NCI-H1436 treated with DMSO at 0.1 percent for 48 hours (cell line): ENCODE data around the gene PTPRU.

Experiments used
- DNase-seq: peaks from one replicate; lab custom pipeline; 2025; lab: John Stamatoyannopoulos, UW

Gene PTPRU

DNA sequence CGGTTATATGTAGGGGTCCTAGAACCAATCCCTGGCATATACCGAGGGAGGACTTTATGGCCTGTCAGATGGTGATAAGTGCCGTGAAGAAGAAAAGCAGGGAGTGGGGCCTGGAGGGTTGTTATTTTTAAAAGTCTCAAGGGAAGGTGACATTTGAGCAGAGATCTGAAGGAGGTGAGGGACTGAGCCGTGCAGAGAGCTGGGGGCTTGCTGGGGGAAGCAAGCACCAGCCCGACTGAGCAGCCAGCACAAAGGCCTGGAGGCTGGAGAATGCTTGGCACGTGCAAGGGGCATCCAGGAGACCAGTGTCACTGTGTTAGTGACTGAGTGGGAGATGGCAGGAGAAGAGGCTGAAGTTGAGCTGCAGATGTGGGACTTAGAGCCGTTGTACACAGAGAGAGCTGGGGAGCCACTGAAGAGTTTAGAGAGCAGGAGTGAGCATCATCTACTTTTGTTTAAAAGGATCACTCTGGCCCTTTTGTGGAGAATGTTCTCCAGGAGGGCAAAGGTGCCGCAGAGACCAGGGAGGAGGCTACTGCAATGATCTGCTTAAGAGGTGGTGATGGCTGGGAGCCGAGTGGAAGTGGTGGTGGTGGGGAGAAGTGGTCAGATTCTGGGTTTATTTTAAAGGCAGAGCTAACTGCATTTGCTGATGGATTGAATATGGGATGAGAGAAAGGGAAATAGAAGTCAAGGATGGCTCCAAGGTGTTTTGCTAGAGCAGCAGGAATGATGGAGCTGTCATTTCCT lies 31.2 kb downstream of the PTPRU start:
- DNase-seq, result no peak

- DNase-seq, result no peak
Observed at GRCh38 chr1:29269382-29269781, 33.1 kb downstream of the PTPRU start.

DNA sequence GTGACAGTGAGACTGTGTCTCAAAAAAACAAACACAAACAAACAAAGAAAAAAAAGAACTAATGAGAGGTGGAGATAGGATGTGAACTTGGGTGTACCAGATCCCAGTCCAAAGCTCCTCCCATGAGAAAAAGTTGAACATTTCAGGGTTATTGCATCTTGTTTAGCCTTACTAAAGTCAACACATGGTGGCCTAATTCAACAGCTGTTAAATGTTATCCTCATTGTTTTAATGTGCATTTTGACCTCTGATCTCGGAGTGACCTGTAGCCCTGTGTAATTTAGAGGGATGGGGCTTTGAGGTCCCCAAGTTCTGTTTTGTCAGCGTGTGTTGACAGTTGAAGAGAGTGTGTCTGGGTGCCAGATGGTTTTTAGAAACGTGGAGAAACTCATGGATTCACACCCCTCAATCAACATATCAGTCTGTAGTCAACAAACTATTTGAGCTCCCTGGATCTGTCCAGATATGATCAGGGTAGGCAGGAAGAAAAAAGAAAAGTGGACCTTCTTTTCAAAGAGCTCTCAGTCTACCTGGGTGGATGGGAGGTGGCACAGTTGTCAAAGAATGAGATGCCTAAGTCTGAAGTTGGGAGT lies 34.7 kb downstream of the PTPRU start:
- DNase-seq, result no peak

DNA sequence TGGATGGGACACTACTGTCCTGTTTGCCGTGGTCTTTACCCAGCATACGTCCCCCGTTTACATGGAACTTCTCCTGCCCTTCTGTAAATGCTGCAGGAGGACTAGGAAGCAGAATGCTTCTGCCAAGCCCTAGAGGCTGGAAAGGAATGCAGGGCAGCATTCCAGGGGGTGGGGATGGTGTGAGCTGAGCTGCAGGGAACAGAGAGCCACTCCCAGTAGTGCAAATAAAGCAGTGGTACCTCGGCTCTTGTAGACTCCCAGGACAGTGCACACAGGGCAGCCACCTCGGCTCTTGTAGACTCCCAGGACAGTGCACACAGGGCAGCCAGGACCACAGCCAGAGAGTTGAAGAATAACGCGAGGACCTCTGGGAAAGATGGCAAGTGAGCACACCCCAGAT lies 35.4 kb downstream of the PTPRU start:
- DNase-seq, result no peak

DNA sequence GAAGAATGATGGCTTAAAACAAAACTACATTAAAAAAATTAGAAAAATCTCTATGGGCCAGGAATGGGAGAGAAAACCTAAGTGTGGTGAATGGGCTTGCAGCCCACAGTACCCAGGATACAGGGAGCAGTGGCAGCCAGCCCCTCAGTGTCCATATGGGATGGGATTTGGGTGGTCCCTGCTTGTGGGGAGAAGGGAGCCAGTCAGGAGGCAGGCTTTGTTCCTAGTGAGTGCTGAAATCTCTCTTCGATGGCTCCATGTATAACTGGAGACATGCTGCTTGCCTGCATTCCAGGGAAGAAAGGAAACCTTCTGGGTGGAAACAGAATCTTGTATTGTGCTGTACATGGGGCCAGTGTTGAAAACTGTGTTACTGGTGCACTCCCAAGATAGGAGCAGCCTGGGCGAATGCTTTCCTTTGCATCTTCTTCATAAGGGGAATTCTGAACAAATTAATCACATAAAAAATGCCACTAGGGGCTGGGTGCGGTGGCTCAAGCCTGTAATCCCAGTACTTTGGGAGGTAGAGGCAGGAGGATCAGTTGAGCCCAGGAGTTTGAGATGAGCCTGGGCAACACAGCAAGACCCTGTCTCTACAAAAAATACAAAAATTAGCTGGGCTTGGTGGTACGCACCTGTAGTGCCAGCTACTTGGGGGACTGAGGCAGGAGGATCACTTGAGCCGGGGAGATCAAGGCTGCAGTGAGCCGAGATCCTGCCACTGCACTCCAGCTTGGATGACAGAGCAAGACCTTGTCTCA lies 36.0 kb downstream of the PTPRU start:
- no peak for DNase-seq

DNA sequence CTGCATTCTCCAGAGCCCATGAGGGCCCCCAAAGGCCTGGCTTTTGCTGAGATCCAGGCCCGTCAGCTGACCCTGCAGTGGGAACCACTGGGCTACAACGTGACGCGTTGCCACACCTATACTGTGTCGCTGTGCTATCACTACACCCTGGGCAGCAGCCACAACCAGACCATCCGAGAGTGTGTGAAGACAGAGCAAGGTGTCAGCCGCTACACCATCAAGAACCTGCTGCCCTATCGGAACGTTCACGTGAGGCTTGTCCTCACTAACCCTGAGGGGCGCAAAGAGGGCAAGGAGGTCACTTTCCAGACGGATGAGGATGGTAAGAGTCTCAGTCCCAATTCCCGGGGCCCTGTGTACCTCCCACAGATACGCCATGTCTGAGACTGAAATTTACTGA lies 39.1 kb downstream of the PTPRU start:
- no peak for DNase-seq

DNA sequence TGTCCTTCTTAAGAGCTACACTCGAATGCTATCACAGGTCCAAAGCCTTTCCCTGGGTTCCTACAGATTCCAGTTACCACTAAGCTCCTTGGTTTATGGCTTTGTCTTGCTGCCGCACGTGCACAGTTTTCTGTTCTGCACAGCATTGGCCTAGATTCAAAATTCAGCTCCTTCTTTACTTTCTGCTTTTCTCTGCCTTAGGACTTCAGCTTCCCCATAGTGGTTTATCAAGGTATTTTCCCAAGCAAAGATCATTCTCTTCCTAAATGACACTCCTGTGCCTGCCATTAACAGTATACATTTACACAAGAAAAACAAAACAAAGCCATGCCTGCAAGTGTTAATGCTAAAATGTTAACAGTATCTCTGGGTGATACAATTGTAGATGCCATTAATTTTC lies 41.8 kb downstream of the PTPRU start:
- DNase-seq, result no peak

DNA sequence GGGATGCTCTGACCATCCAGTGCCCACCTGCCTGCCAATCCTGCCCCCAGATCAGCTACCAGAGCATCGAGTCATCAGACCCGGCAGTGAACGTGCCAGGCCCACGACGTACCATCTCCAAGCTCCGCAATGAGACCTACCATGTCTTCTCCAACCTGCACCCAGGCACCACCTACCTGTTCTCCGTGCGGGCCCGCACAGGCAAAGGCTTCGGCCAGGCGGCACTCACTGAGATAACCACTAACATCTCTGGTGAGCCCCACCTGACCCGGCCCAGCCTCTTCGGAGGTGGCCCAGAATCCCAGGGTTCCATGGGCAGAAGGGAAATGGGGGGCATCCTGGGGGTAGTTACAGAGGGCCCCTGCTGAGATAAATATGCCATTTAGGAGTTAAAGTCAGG lies 43.1 kb downstream of the PTPRU start:
- DNase-seq, result no peak

DNA sequence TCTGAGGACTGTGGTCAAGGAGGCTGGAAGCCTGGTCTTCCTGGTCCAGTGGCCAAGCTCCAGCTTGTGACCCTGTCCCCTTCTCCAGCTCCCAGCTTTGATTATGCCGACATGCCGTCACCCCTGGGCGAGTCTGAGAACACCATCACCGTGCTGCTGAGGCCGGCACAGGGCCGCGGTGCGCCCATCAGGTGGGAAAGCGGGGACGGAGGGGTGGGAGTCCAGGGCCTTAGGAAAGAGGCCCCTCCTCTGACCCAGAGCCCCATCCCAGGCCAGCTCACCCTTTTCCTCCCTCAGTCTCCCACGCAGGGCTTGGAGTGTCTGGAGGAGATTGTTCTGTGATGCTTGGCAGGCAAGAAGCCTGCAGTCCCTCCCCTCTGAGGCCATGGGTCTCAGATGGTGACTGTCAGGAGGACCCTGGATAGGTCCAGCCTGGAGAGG lies 43.6 kb downstream of the PTPRU start:
- DNase-seq, result no peak

GRCh38 chr1:29280409-29281131 lies 44.2 kb downstream of the PTPRU start:
- no peak for DNase-seq

DNA sequence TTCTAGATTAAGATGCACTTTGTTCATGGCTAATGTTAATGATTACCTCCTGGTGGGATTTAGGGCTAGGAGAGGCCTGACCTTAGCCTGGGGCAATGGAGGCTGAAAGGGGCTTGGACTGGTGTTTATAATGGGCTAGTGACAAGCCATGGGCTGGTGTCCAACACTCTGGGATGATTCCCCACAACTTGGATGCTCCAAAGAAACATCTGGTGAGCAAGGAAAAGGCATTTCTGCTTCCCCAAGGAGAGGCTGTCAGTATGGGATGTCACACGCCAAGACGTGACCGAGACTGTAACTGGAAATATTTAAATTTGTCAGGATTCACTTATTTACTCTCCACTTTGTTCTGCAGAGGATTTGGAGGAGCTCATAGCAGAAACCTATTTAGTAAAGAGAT lies 45.2 kb downstream of the PTPRU start:
- no peak for DNase-seq

- DNase-seq, result no peak
Observed at GRCh38 chr1:29282135-29282923, 46.0 kb downstream of the PTPRU start.

DNA sequence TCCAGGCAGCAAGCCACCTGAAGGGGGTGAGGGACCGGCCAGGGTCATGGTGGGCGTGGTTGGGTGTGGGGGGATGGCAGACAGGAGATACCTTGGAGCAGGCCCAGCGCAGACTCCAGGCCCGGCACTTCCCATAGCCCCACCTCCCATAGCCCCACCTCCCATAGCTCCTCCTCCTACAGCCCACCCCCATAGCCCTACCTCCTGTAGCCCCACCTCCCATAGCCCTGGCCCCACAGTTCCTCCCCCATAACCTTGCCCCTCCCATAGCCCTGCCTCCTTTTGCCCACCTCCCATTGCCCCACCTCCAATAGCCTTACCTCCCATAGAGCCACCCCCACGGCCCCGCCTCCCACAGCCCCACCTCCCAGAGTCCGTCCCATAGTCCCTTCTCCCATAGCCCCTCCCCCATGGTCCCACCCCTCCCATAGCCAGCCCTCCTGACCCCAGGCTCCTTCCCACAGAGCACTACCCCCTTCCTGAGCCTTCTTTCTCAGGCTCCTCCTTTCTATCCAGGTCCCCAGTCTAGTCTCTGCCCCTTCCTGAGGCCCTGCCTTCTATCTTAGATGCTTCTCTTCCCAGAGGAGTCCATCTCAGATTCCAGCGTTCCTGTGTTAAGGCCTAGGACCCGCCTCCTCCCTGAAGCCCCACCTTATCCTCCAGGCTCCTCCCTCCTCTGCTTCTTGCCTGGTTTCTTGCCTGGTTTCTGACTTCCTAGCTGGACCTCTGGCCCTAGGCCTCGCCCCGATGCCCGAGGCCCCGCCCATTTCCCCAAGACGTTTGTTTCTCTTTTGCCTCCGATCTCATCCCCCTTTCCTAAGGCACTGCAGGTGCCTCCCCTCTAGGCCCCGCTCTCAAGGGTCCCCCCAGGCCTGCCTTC lies 46.8 kb downstream of the PTPRU start:
- no peak for DNase-seq

- no peak for DNase-seq
Observed at GRCh38 chr1:29283804-29284195, 47.5 kb downstream of the PTPRU start.

DNA sequence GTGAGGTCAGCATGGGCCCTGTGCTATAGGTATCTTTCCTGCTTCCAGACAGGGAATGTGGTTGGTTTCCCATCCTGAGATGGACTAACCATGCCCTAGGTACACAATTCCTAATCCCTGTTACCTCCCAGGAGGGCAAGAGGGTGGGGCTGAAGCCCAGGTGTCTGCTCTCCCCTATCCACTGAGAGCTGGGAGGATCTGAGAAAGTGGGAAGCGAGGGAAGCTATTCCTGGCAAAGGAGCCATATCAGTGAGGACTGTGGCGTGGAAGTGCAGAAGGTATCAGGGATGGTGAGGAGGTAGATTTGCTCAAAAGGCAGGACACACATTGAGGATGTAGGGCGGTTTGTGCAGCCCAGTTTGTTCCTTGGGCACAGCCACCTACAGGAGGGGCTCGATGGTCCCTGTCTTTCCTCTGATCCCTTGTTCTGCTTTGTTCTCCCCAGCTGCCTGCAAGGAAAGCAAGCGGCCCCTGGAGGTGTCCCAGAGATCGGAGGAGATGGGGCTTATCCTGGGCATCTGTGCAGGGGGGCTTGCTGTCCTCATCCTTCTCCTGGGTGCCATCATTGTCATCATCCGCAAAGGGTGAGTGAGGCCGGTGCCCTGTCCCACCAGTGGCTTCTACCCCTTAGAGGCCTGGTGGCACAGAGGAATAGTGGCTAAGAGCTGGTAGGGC lies 48.1 kb downstream of the PTPRU start:
- DNase-seq, result no peak

DNA sequence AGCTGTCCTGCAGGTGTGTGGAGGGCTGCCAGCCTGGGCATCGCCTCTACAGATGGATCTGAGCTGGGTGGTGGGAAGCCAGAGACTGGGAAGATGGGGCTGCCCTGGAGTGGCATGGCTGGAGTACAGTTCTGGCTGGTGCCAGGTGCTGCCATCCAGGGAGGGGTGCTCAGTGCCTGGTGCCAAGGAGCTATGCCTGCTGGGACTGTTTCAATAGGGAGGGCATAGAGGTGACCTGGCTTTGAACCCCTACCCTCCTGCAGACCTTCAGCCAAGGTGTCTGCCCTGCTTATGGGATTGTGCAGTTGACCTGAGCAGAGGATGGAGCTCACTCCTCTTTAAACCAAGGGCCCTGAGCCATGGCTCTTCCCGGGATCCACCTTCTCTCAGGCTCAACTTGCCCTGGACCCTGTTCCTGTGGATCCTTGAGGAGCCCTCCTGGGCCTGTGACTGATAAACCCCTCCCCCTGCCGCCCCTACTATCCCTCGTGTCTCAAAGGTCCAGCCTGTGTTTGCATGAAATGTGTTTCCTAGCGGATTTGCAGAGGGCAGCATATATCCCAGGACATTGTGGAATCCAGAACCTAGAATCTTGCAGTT lies 48.7 kb downstream of the PTPRU start:
- no peak for DNase-seq

DNA sequence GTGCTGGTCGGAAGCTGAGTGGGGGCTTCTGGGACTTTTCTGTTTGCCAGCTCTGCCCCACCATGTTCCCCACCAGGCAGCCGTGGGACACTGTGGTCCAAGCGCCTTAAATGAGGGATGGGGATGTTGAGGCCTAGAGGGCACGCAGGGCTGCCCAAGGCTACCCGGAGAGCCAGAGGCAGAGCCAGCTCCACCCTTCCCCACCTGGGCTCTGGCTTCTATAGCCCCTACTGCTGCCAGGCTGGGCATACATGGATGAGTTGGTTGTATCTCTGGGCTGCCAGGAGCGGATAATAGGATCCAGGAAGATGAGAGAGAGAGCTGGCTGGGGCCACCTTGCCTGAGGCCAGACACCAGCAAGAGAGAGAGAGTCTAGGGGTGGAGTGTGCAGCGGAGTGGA lies 49.4 kb downstream of the PTPRU start:
- DNase-seq, result no peak

DNA sequence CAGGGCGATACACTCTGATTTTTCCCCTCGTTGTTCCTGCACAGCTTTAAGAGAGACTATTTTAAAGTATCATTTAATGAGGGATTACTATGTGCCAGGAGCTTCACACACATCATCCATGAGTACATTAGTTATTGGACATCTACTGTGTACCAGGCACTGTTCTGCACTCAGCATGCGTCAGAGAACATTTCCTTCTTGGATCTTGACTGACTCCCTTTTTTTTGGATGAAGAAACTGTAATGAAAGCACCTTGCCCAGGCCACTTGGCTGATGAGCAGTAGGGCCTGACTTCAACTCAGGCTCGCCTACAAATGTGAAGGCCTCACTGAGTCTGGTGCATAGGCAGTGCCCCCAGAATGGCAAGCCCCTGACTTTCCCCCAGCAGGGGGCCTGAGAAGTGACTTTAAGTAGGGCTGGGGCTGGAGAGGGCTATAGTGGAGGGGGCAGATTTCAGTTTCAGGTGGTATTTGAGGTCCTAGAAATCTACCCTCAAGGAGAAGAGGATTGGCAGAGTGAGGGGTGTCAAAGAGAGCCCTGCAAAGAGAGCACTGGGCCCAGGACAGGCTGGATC lies 50.0 kb downstream of the PTPRU start:
- no peak for DNase-seq

DNA sequence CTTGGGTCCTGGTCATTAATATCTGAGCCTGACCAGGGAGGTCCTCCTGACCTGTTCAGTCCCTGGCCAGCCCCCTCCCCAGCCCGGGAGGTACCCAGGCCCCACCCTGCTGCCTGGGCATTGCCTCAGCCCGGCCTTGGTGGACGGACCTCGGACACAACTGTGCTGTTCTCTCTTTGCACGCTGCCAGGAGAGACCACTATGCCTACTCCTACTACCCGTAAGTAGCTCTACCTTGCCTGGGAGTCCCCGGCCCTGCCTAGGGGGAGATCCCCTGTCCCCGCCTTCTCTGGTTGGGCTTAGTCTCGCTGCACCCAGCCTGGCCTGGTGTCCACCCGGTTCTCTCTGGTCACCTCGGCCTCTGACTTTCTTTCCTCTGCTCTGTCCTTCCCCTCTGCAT lies 53.2 kb downstream of the PTPRU start:
- no peak for DNase-seq
